GM18873 (cell line): ENCODE measurements around the gene PCDHGA1.
A peak's percentile ranks its signal among the peaks of the same experiment; 100 is the strongest.

Source experiments
- ATAC-seq: cut with Tn5 transposase; IDR thresholded peaks from one replicate; pipeline ENCODE4 v1.9.1; 2021; ENCODE audit warnings: mild to moderate bottlenecking, moderate library complexity, moderate number of reproducible peaks; ENCODE audit not compliant: unreplicated experiment, low FRiP score

Gene PCDHGA1

DNA sequence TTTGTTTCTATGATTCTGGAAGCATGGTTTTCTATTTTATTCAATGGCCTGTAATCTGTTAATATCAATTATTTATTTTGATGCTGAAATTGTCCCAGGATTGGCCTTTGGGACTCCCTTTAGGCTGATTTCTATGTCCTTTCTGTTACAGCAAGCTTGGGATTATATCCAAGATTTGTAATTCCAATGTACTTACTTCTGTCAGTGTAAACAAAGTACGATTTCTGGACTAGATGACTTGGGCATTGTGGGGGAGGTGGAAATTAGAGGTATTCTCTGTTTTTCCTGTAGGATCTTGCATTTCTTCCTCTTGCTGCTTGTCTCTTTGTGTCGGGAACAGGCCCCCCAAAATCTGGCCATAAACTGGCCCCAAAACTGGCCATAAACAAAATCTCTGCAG lies 103.7 kb downstream of the PCDHGA1 start:
- no peak for ATAC-seq

DNA sequence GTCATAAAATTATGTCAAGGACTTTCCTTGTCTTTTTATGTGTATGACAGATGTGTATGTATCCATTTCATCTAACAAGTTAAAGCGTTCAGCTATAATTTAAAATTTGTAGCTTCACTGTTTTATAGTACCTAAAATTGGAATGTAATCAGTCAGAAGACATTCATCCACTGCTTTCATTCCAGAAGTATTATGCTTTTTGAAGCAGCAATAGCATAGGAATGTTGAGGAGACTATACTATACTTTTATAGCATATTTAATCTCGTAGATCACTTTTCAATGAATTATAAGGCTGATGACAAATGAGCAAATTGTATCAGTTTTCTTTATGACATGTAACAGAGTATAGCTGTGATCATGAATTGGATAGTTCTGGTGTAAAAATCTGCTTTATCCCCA lies 106.9 kb downstream of the PCDHGA1 start:
- ATAC-seq: no peak

DNA sequence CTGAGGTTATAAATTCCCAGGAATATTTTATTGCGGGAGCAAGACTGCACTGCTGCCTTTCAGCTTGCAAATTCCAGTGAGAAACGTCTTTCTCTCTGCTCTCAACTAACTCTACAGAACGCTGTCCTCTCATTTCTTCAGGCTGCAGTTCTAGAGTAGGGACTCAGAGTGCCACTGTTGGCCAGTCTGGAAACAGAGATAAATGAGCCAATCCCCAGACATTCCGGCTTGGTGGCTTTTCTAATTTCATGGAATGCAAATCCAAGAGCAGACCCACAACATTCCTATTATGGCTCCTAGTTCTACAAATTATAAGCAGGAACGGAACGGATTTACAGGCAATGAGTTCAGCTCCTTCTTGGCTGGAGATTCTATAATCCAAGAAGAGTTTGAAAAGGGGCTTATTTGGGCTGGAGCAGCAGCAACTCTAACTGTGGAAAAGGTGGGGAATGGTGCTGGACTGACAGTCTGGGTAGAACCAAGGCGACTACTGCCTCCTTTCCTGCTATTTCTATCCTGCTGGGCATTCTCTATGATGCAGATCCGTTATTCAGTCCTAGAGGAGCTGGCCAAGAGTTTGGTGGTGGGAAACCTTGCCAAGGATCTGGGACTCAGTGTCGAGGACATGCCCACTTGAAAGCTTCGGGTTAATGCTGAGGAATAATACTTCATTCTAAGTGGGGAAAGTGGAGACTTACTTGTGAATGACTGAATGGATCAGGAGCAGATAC lies 109.3 kb downstream of the PCDHGA1 start:
- no peak for ATAC-seq

DNA sequence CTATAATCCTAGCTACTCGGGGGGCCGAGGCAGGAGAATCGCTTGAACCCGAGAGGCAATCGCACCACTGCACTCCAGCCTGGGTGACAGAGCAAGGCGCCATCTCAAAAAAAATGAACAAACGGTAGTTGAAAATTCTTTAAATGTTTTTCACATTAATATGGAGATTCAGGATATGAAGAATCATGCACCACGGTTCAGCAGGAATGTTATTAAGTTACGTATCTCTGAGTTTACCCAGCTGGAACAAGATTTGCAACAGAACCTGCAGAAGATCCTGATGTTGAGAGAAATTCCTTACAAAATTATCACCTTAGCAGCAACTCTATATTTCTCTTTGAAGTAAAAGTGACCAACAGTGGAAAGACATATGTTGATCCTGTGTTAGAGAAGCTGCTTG lies 110.0 kb downstream of the PCDHGA1 start:
- no peak for ATAC-seq

DNA sequence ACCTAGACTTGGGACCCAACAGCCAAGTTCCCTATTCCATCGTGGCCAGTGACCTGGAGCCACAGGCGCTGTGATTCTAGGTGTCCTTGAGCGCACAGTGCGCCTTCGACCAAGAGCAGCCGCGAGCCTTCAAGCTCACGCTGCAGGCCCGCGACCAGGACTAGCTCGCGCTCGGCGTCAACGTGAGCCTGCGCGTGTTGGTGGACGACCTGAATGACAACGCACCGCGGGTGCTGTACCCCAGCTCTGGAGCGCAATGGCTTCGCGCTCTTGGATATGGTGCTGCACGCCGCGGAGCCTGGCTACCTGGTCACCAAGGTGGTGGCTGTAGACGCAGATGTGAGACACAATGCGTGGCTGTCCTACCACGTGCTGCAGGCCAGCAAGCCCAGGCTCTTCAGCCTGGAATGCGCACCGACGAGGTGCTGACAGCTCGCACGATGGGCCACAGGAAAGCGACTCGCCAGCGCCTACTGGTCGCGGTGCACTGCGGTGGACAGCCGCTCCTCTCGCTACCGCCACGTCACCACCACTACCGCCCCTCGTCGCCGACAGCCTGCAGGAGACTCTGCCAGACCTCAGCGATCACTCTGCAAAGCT lies 111.4 kb downstream of the PCDHGA1 start:
- no peak for ATAC-seq

DNA sequence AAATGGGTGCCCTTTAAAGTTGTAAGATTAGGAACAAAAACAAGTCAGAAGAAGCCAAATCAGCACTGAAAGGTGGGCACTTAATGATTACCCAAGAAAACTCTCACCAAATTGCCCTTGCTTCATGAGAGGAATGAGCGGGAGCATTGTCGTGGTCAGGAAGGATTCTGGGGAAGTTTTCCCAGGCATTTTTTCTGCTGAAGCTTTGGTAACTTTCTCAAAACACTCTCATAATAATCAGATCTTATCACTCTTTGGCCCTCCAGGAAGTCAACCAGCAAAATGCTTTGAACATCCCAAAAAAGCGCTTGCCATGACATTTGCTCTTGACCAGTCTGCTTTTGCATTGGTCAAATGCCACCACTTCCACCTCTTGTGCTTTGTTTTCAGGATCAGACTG lies 135.0 kb downstream of the PCDHGA1 start:
- no peak for ATAC-seq

DNA sequence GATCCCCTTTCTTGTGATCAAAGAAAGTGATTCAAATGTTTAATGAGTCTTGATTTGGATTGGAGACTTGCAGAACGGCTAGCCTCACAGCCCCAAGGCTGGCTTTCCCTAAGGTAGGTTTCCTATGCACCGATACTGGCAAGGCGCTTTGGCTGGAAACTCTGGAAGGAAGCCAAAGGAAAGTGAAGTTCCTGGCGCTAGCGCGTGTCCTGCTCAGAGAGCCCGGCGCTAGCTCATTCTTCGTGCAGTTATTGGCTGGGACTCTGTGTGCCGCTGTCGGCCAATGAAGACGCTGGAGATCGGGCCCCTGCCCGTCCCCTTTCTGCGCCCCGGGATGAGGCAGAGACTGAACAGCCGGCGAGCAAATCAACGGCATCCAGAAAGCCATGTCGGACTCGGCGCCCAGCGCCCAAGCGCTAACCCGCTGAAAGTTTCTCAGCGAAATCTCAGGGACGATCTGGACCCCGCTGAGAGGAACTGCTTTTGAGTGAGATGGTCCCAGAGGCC lies 145.4 kb downstream of the PCDHGA1 start, which contains the start of gene PCDHGC3:
TSS of gene PCDHGC3 (plus strand) at position 342 of the 507 bp plus-strand sequence. CDS start at position 493, 151 bp downstream.
- ATAC-seq: peak; percentile 96

DNA sequence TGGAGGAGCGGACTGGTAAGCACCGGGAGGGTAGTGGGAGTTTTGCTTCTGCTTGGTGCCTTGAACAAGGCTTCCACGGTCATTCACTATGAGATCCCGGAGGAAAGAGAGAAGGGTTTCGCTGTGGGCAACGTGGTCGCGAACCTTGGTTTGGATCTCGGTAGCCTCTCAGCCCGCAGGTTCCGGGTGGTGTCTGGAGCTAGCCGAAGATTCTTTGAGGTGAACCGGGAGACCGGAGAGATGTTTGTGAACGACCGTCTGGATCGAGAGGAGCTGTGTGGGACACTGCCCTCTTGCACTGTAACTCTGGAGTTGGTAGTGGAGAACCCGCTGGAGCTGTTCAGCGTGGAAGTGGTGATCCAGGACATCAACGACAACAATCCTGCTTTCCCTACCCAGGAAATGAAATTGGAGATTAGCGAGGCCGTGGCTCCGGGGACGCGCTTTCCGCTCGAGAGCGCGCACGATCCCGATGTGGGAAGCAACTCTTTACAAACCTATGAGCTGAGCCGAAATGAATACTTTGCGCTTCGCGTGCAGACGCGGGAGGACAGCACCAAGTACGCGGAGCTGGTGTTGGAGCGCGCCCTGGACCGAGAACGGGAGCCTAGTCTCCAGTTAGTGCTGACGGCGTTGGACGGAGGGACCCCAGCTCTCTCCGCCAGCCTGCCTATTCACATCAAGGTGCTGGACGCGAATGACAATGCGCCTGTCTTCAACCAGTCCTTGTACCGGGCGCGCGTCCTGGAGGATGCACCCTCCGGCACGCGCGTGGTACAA lies 146.0 kb downstream of the PCDHGA1 start:
- peak; percentile 19 for ATAC-seq

DNA sequence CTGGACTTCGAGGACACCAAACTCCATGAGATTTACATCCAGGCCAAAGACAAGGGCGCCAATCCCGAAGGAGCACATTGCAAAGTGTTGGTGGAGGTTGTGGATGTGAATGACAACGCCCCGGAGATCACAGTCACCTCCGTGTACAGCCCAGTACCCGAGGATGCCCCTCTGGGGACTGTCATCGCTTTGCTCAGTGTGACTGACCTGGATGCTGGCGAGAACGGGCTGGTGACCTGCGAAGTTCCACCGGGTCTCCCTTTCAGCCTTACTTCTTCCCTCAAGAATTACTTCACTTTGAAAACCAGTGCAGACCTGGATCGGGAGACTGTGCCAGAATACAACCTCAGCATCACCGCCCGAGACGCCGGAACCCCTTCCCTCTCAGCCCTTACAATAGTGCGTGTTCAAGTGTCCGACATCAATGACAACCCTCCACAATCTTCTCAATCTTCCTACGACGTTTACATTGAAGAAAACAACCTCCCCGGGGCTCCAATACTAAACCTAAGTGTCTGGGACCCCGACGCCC lies 146.8 kb downstream of the PCDHGA1 start:
- no peak for ATAC-seq

DNA sequence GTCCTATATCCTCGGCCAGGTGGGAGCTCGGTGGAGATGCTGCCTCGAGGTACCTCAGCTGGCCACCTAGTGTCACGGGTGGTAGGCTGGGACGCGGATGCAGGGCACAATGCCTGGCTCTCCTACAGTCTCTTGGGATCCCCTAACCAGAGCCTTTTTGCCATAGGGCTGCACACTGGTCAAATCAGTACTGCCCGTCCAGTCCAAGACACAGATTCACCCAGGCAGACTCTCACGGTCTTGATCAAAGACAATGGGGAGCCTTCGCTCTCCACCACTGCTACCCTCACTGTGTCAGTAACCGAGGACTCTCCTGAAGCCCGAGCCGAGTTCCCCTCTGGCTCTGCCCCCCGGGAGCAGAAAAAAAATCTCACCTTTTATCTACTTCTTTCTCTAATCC lies 147.5 kb downstream of the PCDHGA1 start:
- ATAC-seq: no peak

DNA sequence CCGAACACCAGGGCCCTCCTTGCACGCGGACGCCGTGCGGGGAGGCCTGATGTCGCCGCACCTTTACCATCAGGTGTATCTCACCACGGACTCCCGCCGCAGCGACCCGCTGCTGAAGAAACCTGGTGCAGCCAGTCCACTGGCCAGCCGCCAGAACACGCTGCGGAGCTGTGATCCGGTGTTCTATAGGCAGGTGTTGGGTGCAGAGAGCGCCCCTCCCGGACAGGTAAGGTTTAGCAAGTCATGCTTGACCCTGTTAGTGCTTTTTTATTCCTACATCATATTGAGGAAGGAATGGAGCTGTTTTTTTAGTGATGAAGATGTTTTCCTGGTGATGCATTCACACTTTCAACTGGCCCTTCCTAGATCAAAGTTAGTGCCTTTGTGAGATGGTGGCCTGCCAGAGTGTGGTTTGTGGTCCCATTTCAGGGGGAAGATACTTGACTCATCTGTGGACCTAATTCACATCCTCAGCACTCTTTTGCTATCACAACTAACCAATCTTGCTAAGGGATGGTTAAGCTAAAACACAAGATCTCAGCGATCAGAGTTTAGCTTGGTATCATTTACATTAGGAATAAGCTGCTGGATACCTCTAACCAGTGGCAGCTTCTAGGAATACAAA lies 148.1 kb downstream of the PCDHGA1 start:
- ATAC-seq: no peak

DNA sequence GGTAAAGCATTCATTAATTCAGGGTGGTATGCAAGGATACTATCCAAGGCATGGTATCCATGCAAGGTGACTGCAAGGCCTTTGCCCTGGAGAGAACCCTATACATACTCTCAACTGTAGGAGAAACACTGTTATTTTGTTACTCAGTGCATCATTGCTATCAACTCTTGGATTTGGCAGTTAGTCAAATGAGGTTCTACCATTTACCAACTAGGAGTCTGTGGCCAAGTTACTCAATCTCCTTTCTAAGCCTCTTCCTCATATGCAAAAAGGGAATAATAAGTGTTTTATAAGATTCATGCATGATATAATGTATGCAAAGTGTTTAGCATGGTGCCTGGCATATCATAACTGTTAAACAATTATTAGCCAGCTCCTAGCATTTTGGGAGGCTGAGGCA lies 149.5 kb downstream of the PCDHGA1 start:
- ATAC-seq: no peak

DNA sequence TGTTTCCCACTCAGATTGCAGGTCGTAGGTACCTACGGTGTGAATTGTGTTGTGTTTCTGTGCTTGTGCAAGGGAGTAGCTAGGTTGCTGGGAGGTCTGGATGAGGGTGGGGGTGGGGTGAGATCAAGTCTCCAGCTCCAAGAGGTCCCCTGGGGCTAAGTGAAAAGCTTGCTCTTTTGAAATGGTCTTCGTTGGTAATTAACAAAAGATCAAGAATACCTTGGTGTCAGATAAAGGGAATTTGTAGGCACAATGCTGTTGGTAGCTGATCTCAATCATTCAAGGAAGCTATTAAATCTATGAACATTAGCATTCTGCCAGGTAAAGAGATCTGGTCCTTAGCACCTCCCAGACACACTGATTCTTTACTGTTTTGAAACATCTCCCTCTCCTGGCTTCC lies 153.6 kb downstream of the PCDHGA1 start:
- no peak for ATAC-seq

DNA sequence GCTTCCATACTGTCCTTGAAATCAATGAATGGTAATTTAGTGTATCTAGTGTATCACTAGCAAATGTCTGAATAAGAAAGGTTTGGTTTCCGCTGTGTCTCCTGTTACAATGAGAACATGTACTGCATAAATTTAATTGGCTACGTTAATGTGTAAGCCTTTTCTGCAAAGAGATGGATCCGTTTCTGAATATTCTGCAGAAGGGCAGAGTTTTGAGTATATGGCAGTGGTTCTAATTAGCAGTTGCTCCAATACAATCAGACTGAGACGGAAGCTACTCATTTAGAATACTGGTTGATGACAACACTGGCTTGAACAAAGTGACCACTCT lies 154.0 kb downstream of the PCDHGA1 start:
- ATAC-seq: no peak

DNA sequence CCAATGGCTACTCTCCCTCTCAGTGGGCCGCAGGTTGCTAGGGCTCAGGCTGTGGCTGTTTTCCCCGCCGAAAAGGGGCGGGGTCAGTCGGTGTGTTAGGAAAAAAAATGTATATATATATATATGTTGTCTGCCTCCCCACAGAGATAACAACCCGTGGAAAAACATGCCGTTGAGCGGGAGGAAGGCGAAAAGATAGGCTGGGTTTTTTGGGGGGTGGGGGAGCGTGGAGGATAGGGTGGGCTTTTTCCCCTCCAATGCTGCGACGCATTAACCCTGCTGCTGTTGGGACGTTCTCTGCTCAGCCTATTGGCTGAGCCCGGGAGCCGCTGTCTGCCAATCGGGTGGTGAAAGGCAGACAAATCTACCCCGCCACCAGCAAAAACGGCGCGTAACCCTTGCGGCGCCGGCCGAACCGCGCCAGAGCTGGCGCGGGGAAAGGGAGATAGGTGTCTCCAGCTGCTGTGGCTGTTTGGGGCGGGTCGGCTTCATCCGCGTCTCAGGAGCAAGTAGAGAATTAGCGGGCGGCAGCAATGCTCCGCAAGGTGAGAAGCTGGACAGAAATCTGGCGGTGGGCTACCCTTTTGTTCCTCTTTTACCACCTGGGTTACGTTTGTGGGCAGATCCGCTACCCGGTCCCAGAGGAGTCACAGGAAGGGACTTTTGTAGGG lies 154.5 kb downstream of the PCDHGA1 start, which contains the start of gene PCDHGC4:
TSS of gene PCDHGC4 (plus strand) at position 390 of the 671 bp plus-strand sequence. CDS start at position 534, 144 bp downstream.
- ATAC-seq: no peak

DNA sequence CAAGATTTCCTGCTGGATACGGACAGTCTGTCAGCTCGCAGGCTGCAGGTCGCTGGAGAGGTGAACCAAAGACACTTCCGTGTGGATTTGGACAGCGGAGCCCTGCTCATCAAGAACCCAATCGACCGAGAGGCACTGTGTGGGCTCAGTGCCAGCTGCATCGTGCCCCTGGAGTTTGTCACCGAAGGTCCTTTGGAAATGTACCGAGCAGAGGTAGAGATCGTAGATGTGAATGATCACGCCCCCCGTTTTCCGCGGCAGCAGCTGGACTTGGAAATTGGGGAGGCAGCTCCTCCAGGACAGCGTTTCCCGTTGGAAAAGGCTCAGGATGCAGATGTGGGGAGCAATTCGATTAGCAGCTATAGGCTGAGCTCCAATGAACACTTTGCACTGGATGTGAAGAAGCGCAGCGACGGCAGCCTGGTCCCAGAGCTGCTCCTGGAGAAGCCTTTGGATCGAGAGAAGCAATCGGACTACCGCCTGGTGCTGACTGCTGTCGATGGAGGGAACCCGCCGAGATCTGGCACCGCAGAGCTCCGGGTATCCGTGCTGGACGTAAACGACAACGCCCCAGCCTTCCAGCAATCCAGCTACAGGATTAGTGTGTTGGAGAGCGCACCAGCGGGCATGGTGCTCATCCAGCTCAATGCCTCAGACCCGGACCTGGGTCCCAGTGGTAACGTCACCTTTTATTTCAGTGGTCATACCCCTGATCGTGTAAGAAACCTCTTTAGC lies 155.2 kb downstream of the PCDHGA1 start:
- ATAC-seq: no peak

DNA sequence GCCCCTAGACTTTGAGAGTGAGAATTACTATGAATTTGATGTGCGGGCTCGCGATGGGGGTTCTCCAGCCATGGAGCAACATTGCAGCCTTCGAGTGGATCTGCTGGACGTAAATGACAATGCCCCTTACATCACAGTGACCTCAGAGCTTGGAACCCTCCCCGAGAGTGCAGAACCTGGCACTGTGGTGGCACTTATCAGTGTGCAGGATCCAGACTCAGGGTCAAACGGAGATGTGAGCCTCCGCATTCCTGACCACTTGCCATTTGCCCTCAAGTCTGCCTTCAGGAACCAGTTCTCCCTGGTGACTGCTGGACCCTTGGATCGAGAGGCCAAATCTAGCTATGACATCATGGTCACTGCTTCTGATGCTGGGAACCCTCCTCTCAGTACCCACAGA lies 155.8 kb downstream of the PCDHGA1 start:
- ATAC-seq: no peak

DNA sequence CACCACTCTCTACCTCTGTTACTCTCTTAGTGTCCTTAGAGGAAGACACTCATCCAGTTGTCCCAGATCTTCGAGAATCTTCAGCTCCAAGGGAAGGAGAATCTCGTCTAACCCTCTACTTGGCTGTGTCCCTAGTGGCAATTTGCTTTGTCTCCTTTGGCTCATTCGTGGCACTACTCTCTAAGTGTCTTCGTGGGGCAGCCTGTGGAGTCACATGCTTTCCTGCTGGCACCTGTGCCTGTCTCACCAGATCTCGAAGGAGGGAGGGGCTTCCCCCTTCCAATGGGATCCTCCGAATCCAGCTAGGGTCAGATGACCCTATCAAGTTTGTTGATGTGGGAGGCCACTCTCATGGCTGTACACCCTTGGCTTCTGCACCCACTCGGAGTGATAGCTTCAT lies 156.8 kb downstream of the PCDHGA1 start:
- ATAC-seq: no peak
